Activated CD4-positive, alpha-beta memory T cell treated with anti-CD3 and anti-CD28 coated beads for 36 hours (primary cell): Measurements from ENCODE around the gene GLB1L2. TPM values are rescaled to one million over a fixed set of nuclear protein-coding genes. Genes with fewer than 3 reads are reported as not detected.

Source experiments
- CTCF ChIA-PET: fragments of 350-600 bp; sonication (Branson Sonifier 250); formaldehyde crosslinking; loops from one replicate; lab custom pipeline; 2021; ENCODE audit warnings: antibody characterized with exemption, inconsistent platforms; lab: Charles Lee
- POLR2A ChIA-PET: fragments of 350-600 bp; sonication (Branson Sonifier 250); formaldehyde crosslinking; loops from one replicate; lab custom pipeline; 2021; ENCODE audit warnings: antibody characterized with exemption; lab: Charles Lee
- DNase-seq: peaks from one replicate; pipeline ENCODE4 v3.0.0-alpha.2; 2020
- H3K27ac Mint-ChIP-seq: one replicate; pipeline ENCODE4 v1.8.0; 2021; ENCODE audit warnings: mixed read lengths
- H3K27me3 Mint-ChIP-seq: one replicate; pipeline ENCODE4 v1.8.0; 2021; ENCODE audit warnings: mixed read lengths
- H3K36me3 Mint-ChIP-seq: one replicate; pipeline ENCODE4 v1.8.0; 2021; ENCODE audit warnings: mixed read lengths
- H3K4me1 Mint-ChIP-seq: one replicate; pipeline ENCODE4 v1.8.0; 2021; ENCODE audit warnings: low read depth, mixed read lengths
- H3K4me3 Mint-ChIP-seq: one replicate; pipeline ENCODE4 v1.8.0; 2021; ENCODE audit warnings: mild to moderate bottlenecking, mixed read lengths
- H3K9me3 Mint-ChIP-seq: one replicate; pipeline ENCODE4 v1.8.0; 2021; ENCODE audit warnings: mixed read lengths
- intact Hi-C: fragments of 100-400 bp; cut with micrococcal nuclease; formaldehyde crosslinking; loops from one replicate; pipeline ENCODE4 v1.15.1; 2023
- total RNA-seq, 2 experiments: library from RNA; stranded (reverse); gene quantifications; one replicate each; pipeline ENCODE4 v1.2.3, GENCODE V29; 2021

The GLB1L2 gene
- total RNA-seq, 2 experiments from 2014 or later, result 3.8 to 4.1 TPM

GRCh38 chr11:134417871-134418840, 86.4 kb downstream of the GLB1L2 start:
- DNase-seq, result no peak
- intact Hi-C loops, result loop anchor here (10.0 kb wide), 1 partner anchor 143 kb away; the partner anchor contains the start of gene GLB1L3
- Mint-ChIP-seq H3K27ac (no peak overlapping the region), H3K9me3 (no peaks in the 10 kb centered on the region), H3K4me3 (no peak overlapping the region), H3K4me1 (no peaks in the 10 kb centered on the region), H3K27me3 (peaks cover 32% of the 10 kb centered on the region), H3K36me3 (no peaks in the 10 kb centered on the region)
- ChIA-PET POLR2A (no interaction called here), CTCF (interaction anchor here (1.5 kb wide), 1 partner anchor 56 kb away, joined by 3 read pairs; no protein-coding TSS in a partner anchor)

GRCh38 chr11:134423106-134423505, 91.3 kb downstream of the GLB1L2 start:
- H3K4me1 Mint-ChIP-seq, result no peaks in the 10 kb centered on the region
- intact Hi-C loops, result no loop called here
- H3K9me3 Mint-ChIP-seq, result no peaks in the 10 kb centered on the region
- H3K27me3 Mint-ChIP-seq, result peaks cover 4% of the 10 kb centered on the region
- no peak overlapping the region for H3K27ac Mint-ChIP-seq
- ChIA-PET CTCF (no interaction called here), POLR2A (no interaction called here)
- H3K36me3 Mint-ChIP-seq, result no peaks in the 10 kb centered on the region
- no peak for DNase-seq
- no peak overlapping the region for H3K4me3 Mint-ChIP-seq

GRCh38 chr11:134425413-134425812, 93.6 kb downstream of the GLB1L2 start:
- ChIA-PET CTCF (no interaction called here), POLR2A (no interaction called here)
- intact Hi-C loops, result no loop called here
- Mint-ChIP-seq H3K27ac (no peak overlapping the region), H3K4me3 (no peak overlapping the region), H3K27me3 (peaks cover 11% of the 10 kb centered on the region), H3K36me3 (no peaks in the 10 kb centered on the region), H3K4me1 (no peaks in the 10 kb centered on the region), H3K9me3 (no peaks in the 10 kb centered on the region)
- DNase-seq, result no peak

Other genes starting within 250 kb of the GLB1L2 start
- 100 to 1,000 TPM in 1 of 2 experiments, 10 to 100 TPM in 1; 94.6 to 101 TPM for gene NCAPD3, start 108.0 kb upstream of the GLB1L2 start, total RNA-seq
- gene VPS26B, start 107.3 kb upstream of the GLB1L2 start, total RNA-seq, result 10 to 100 TPM; 36.2 to 38.8 TPM
- gene THYN1, start 78.6 kb upstream of the GLB1L2 start, total RNA-seq, result 10 to 100 TPM; 74.0 to 74.3 TPM
- gene ACAD8, start 78.4 kb upstream of the GLB1L2 start, total RNA-seq, result 10 to 100 TPM; 20.9 to 22.1 TPM
- 1 to 10 TPM; 7.1 to 8.6 TPM for gene GLB1L3, start 55.6 kb upstream of the GLB1L2 start, total RNA-seq
- under 1 TPM; 0.22 to 0.24 TPM for gene B3GAT1, start 80.3 kb downstream of the GLB1L2 start, total RNA-seq